Epithelial cell of alveolus of lung (primary cell): ENCODE data around the gene FOXP1. TPM values are rescaled to one million over a fixed set of nuclear protein-coding genes. Genes with fewer than 3 reads are reported as not detected.

Source experiments
- total RNA-seq: library from RNA; depleted of rRNA; stranded (reverse); fragments of >200 nt; gene quantifications from 2 replicates; pipeline ENCODE4 v1.2.1, GENCODE V29; 2015

Gene FOXP1
- total RNA-seq, result 35.6 and 57.7 TPM in 2 replicates

DNA sequence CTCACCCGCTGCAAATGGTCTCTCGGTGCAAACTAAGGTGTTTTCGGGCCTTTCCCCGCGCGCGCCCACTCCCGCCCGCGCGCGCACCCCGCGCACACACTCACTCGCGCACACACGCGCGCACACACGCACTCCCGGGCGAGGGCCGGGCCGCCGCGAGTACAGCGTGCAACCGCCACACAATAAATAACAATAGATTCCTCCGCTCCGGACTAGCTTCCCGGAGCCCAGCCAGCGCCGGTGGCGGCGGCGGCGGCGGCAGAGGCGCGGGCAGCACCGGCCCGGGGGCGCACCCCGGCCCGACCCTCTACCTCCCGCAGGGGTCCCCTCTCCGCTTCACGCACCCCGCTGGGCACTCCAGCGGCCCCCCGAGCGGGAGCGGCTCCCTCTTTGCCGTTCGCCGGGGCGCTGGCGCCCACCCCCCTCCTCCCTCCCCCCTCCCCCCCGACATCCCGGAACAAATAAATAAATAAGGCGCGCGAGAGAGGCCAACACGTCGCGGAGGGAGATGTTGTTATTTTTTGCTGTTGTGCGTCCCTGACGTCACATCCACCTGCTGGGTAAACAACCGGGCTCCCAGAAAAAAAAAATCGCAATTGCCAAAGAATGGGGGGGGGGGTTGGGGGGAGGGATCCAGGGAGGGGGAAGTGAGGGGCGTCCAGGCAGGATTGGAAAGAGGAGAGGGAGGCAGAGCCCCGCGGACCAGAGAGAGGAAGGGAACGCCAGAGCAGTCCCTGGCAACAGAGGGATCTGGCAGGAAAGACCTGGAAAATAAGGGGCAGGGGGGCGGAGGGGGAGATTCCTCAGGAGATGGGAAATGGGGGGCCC lies at the start of gene FOXP1:
Gene FOXP1, minus strand, starts transcription at position 163 of the 828 bp plus-strand sequence. CDS start 385,347 bp downstream, outside the sequence.

Other genes with a start within 250 kb of the FOXP1 start
- 2.7 and 4.0 TPM in 2 replicates for gene EIF4E3, start 141.7 kb upstream of the FOXP1 start, total RNA-seq
- gene GPR27, start 170.1 kb upstream of the FOXP1 start, total RNA-seq, result not detected in 2 replicates
- not detected in 2 replicates for gene PROK2, start 201.4 kb upstream of the FOXP1 start, total RNA-seq